Measurements from ENCODE around the gene FASTKD3. TPM values are rescaled to one million over a fixed set of nuclear protein-coding genes. Genes with fewer than 3 reads are reported as not detected.

The FASTKD3 gene
- total and polyA plus RNA-seq, 2 of the 4 experiments (the other 2 are of a cell fraction): 8.4 to 12.7 TPM

GRCh38 chr5:7815892-7816534, 52.8 kb downstream of the FASTKD3 start:
- in situ Hi-C loops (cut with MboI; ENCODE audit: low sequenced_read_pairs): no loop called here
- H3K4me2 ChIP-seq (ENCODE audit: low read depth, low read length): peak overlapping the region; percentile 43; the same call in 1 of the 2 replicates

More at GRCh38 chr5:7815892-7816534, 52.8 kb downstream of the FASTKD3 start:
- H3K4me3 ChIP-seq (ENCODE audit: insufficient read depth, low read depth, low read length): no peak overlapping the region
- H4K5ac ChIP-seq (ENCODE audit: low read depth, low read length): no peak overlapping the region
- TF ChIP-seq MAFK (IDR thresholded peaks at IDR 0.05; ENCODE audit: low read depth, low read length): no peak
- no peak for TF ChIP-seq CHD1 (IDR thresholded peaks at IDR 0.05; ENCODE audit: low read depth, low read length)
- TF ChIP-seq BHLHE40 (IDR thresholded peaks at IDR 0.05; ENCODE audit: low read depth, low read length): no peak
- TF ChIP-seq SMC3 (IDR thresholded peaks at IDR 0.05; ENCODE audit: low read depth, low read length): peak; percentile 33; the same call in 1 of the 2 replicates
- TF ChIP-seq RCOR1 (IDR thresholded peaks at IDR 0.05; ENCODE audit: insufficient replicate concordance, low read length): no peak
- peak; percentile 57 for TF ChIP-seq RAD21 (IDR thresholded peaks at IDR 0.05; ENCODE audit: low read length)
- TF ChIP-seq CTCF (conservative IDR thresholded peaks at IDR 0.05; ENCODE audit: low read depth, low read length): peak; percentile 64
- peak overlapping the region; percentile 82 for H2AFZ ChIP-seq (replicated peaks; ENCODE audit: low read length, poor library complexity)
- H3K27me3 ChIP-seq (ENCODE audit: control insufficient read depth, insufficient read depth, low read length): no peaks in the 10 kb centered on the region
- no peak overlapping the region for H2AK9ac ChIP-seq (replicated peaks; ENCODE audit: low read depth, low read length, poor library complexity)
- ChIA-PET CTCF (interaction anchor here (0.7 to 0.8 kb wide), 2 partner anchors 18 to 839 kb away, joined by 3 to 5 read pairs; no protein-coding TSS in a partner anchor), POLR2A (ENCODE audit: unreplicated experiment) (no interaction called here)
- no peaks in the 10 kb centered on the region for H3K4me1 ChIP-seq (ENCODE audit: control insufficient read depth, insufficient read depth, low read length)
- peak; percentile 98 for ATAC-seq (ENCODE audit: low read depth)
- H3K9ac ChIP-seq (ENCODE audit: low read depth, low read length): no peak overlapping the region
- no peak overlapping the region for H3K56ac ChIP-seq (ENCODE audit: extremely low read depth, insufficient read depth, low read length)
- no peaks in the 10 kb centered on the region for H3K79me1 ChIP-seq (ENCODE audit: low read depth in 1 of 2, low read length in 2 of 2)
- no peak overlapping the region for H3K23ac ChIP-seq (ENCODE audit: low read depth, low read length)
- no peaks in the 10 kb centered on the region for H3K9me3 ChIP-seq (ENCODE audit: control insufficient read depth, insufficient read depth, low read length)
- no peak overlapping the region for H3K27ac ChIP-seq (ENCODE audit: insufficient read depth, low read length)
- H2BK20ac ChIP-seq (ENCODE audit: low read depth, low read length): no peak overlapping the region
- dilution Hi-C loops (cut with HindIII; ENCODE audit: low sequenced_read_pairs, unreplicated experiment) (no loop called here), intact Hi-C loops (cut with micrococcal nuclease) (loop anchor here (5.0 kb wide), 1 partner anchor 1049 kb away; no protein-coding TSS in a partner anchor)
- no TSS peak for BruUV-seq (replicated peaks)
- no peak overlapping the region for H3K14ac ChIP-seq (replicated peaks; ENCODE audit: low read depth, low read length)
- H4K20me1 ChIP-seq (ENCODE audit: insufficient read depth, low read length): no peaks in the 10 kb centered on the region
- H4K8ac ChIP-seq (ENCODE audit: low read depth in 2 of 2, low read length in 2 of 2): no peak overlapping the region
- no peak overlapping the region for H2BK15ac ChIP-seq (ENCODE audit: low read depth, low read length)
- H2AK5ac ChIP-seq (ENCODE audit: low read depth, low read length): no peak overlapping the region
- no peak overlapping the region for H4K91ac ChIP-seq (ENCODE audit: insufficient read depth, low read depth, low read length)
- no CpG with 5 or more reads among the region's 12 CpGs for WGBS, 2 experiments (ENCODE audit: extremely low coverage in 2 of 2, insufficient read length in 1 of 2)
- no peak overlapping the region for H3K18ac ChIP-seq (ENCODE audit: low read depth, low read length)
- no peak overlapping the region for H2BK120ac ChIP-seq (ENCODE audit: low read depth, low read length)
- no peaks in the 10 kb centered on the region for H3K36me3 ChIP-seq (ENCODE audit: control insufficient read depth, insufficient read depth, low read length)
- DNase-seq: peak; percentile 39
- H2BK5ac ChIP-seq (ENCODE audit: low read depth, low read length, poor library complexity, severe bottlenecking): no peak overlapping the region
- no peak overlapping the region for H3K4ac ChIP-seq (ENCODE audit: low read depth, low read length)
- no peaks in the 10 kb centered on the region for H3K9me1 ChIP-seq (ENCODE audit: insufficient read depth, low read length)

Measured in IMR-90 (cell line).